Thymus (tissue), 11 donors: ENCODE results near the gene OSCAR. TPM values are rescaled to one million over a fixed set of nuclear protein-coding genes. Genes with fewer than 3 reads are reported as not detected.
A peak's percentile ranks its signal among the peaks of the same experiment; 100 is the strongest.
"Not testable (repeated sequence)": the region's sequence is repeated elsewhere in the genome, so short reads cannot be mapped to it uniquely, and the experiment has no call there.

Source experiments
- DNase-seq, 9 donors: peaks; one replicate each; pipeline ENCODE4 v3.0.0-alpha.2; 2013; ENCODE audit warnings: low spot score in 9 of 9, low read depth in 6 of 9, missing footprints in 1 of 9
- H3K27ac ChIP-seq, 2 donors: one replicate each; pipeline ENCODE4 v1.5.1; 2013; ENCODE audit warnings: control low read depth in 1 of 2, low read depth in 1 of 2, low read length in 1 of 2, mild to moderate bottlenecking in 1 of 2, moderate library complexity in 1 of 2
- H3K27me3 ChIP-seq, 2 donors: one replicate each; pipeline ENCODE4 v1.5.1; 2013; ENCODE audit warnings: low read length in 1 of 2; ENCODE audit not compliant: control insufficient read depth in 2 of 2, insufficient read depth in 1 of 2
- H3K36me3 ChIP-seq, 2 donors: one replicate each; pipeline ENCODE4 v1.5.1; 2013; ENCODE audit warnings: low read length in 1 of 2, mild to moderate bottlenecking in 1 of 2, moderate library complexity in 1 of 2; ENCODE audit not compliant: control insufficient read depth in 2 of 2, insufficient read depth in 2 of 2
- H3K4me1 ChIP-seq, 2 donors: one replicate each; pipeline ENCODE4 v1.5.1; 2013; ENCODE audit warnings: low read length in 2 of 2; ENCODE audit not compliant: control insufficient read depth in 2 of 2, insufficient read depth in 2 of 2
- H3K4me3 ChIP-seq, 2 donors: one replicate each; pipeline ENCODE4 v1.5.1; 2013; ENCODE audit warnings: low read length in 2 of 2, control low read depth in 1 of 2, mild to moderate bottlenecking in 1 of 2
- H3K9me3 ChIP-seq, 2 donors: one replicate each; pipeline ENCODE4 v1.5.1; 2013; ENCODE audit warnings: low read length in 1 of 2, mild to moderate bottlenecking in 1 of 2; ENCODE audit not compliant: control insufficient read depth in 2 of 2, insufficient read depth in 1 of 2
- WGBS: extraction: QIAGEN DNeasy Blood & Tissue Kit; methylation state at CpG from one replicate; pipeline ENCODE4 v1.1.7; 2013; 5-methylcytosine and 5-hydroxymethylcytosine counted together
- polyA plus RNA-seq: library from polyadenylated mRNA; stranded (reverse); fragments of 200-250 nt; gene quantifications from one replicate; pipeline ENCODE4 v1.2.3, GENCODE V29; 2013
- total RNA-seq: library from RNA; stranded (reverse); fragments of 120-200 nt; gene quantifications from one replicate; pipeline ENCODE4 v1.2.4, GENCODE V29; 2013
- donor health status: healthy.

OSCAR gene
- total and polyA plus RNA-seq, 2 donors: 0.61 to 5.5 TPM

- H3K4me3 ChIP-seq: no peak overlapping the region
- H3K9me3 ChIP-seq: no peaks in the 10 kb centered on the region
- 95% methylated on average over 12 of the region's 12 CpGs for WGBS
- no peak overlapping the region for H3K27ac ChIP-seq
- peaks cover 9 to 14% of the 10 kb centered on the region in 2 donors for H3K4me1 ChIP-seq
- no peak for DNase-seq
- H3K36me3 ChIP-seq: no peaks in the 10 kb centered on the region
- H3K27me3 ChIP-seq: peaks cover 20 to 41% of the 10 kb centered on the region in 2 donors
These were observed 1.3 kb downstream of the OSCAR start for GRCh38 chr19:54099190-54099902.

GRCh38 chr19:54096617-54097106 lies 3.9 kb downstream of the OSCAR start:
- no peaks in the 10 kb centered on the region for H3K36me3 ChIP-seq
- H3K4me1 ChIP-seq: peaks cover 3 to 4% of the 10 kb centered on the region in 2 donors
- H3K9me3 ChIP-seq: no peaks in the 10 kb centered on the region
- peaks cover 20 to 43% of the 10 kb centered on the region in 2 donors for H3K27me3 ChIP-seq
- WGBS: 19% methylated on average over 14 of the region's 14 CpGs
- H3K27ac ChIP-seq: no peak overlapping the region
- no peak for DNase-seq
- H3K4me3 ChIP-seq: no peak overlapping the region

GRCh38 chr19:54095859-54096616 lies 4.6 kb downstream of the OSCAR start:
- H3K27me3 ChIP-seq: peaks cover 20 to 43% of the 10 kb centered on the region in 2 donors
- H3K27ac ChIP-seq, H3K9me3 ChIP-seq, H3K36me3 ChIP-seq, H3K4me1 ChIP-seq, DNase-seq: not testable (repeated sequence)
- 3% methylated on average over 46 of the region's 46 CpGs for WGBS
- H3K4me3 ChIP-seq: peak overlapping the region in 1 of 2 donors; percentile 22

- Histone ChIP-seq H3K9me3 (no peaks in the 10 kb centered on the region), H3K4me3 (peak overlapping the region in 1 of 2 donors; percentile 22), H3K27me3 (peaks cover 20 to 40% of the 10 kb centered on the region in 2 donors), H3K4me1 (peaks cover 3 to 4% of the 10 kb centered on the region in 2 donors), H3K27ac (no peak overlapping the region), H3K36me3 (no peaks in the 10 kb centered on the region)
- WGBS: 76% methylated on average over 22 of the region's 22 CpGs
- no peak for DNase-seq
These were observed 5.3 kb downstream of the OSCAR start for GRCh38 chr19:54095136-54095858.

GRCh38 chr19:54094426-54095000 lies 6.1 kb downstream of the OSCAR start:
- Histone ChIP-seq H3K4me1 (peaks cover 3 to 4% of the 10 kb centered on the region in 2 donors), H3K4me3 (no peak overlapping the region), H3K27ac (no peak overlapping the region), H3K27me3 (peaks cover 20 to 41% of the 10 kb centered on the region in 2 donors), H3K9me3 (no peaks in the 10 kb centered on the region), H3K36me3 (no peaks in the 10 kb centered on the region)
- 43% methylated on average over 17 of the region's 17 CpGs for WGBS
- DNase-seq: no peak

- H3K27me3 ChIP-seq: peaks cover 0 to under 1% of the 10 kb centered on the region in 2 donors
- H3K4me3 ChIP-seq: no peak overlapping the region
- no peaks in the 10 kb centered on the region for H3K4me1 ChIP-seq
- no peak for DNase-seq
- H3K36me3 ChIP-seq: no peaks in the 10 kb centered on the region
- no peak overlapping the region for H3K27ac ChIP-seq
- H3K9me3 ChIP-seq: peaks cover 3 to 8% of the 10 kb centered on the region in 2 donors
- 79% methylated on average over 3 of the region's 3 CpGs for WGBS
These were observed 16.2 kb downstream of the OSCAR start for GRCh38 chr19:54084410-54084809.

- no peaks in the 10 kb centered on the region for H3K27me3 ChIP-seq
- WGBS: 83% methylated on average over 7 of the region's 7 CpGs
- H3K4me1 ChIP-seq: no peaks in the 10 kb centered on the region
- peaks cover 3 to 8% of the 10 kb centered on the region in 2 donors for H3K9me3 ChIP-seq
- no peak within 1 kb of the TSS for H3K4me3 ChIP-seq
- no peak for DNase-seq
- no peak within 1 kb of the TSS for H3K27ac ChIP-seq
- H3K36me3 ChIP-seq: no peaks in the 10 kb centered on the region
These were observed 19.6 kb downstream of the OSCAR start, which contains the start of gene TARM1 for GRCh38 chr19:54081032-54081431. Gene TARM1 (minus strand): TSS chr19:54081365. CDS start chr19:54081340, 25 bp downstream.

GRCh38 chr19:54077334-54077733 lies 23.3 kb downstream of the OSCAR start:
- Histone ChIP-seq H3K4me3 (no peak overlapping the region), H3K9me3 (peaks cover 3 to 8% of the 10 kb centered on the region in 2 donors), H3K27ac (no peak overlapping the region), H3K4me1 (no peaks in the 10 kb centered on the region), H3K27me3 (no peaks in the 10 kb centered on the region), H3K36me3 (no peaks in the 10 kb centered on the region)
- DNase-seq: no peak
- 57% methylated on average over 5 of the region's 5 CpGs for WGBS
